GM12878 (cell line): ENCODE measurements around the gene TNFRSF14. TPM values are rescaled to one million over a fixed set of nuclear protein-coding genes. Genes with fewer than 3 reads are reported as not detected.

Experiments
- ATAC-seq: fragments of 200-7000 bp; cut with Tn5 transposase; 3 replicates; pipeline ENCODE4 v1.9.1; 2020; ENCODE audit warnings: mild to moderate bottlenecking, moderate library complexity
- BruUV-seq: library from RNA; stranded (reverse); fragments of 400-500 nt; replicated peaks from 2 replicates; lab custom pipeline; 2021; lab: Mats Ljungman, UMichigan
- CTCF ChIA-PET: fragments of 300-600 bp; sonication (Branson Sonifier 250); formaldehyde crosslinking; extraction: SDS; loops from one replicate; lab custom pipeline; 2021; ENCODE audit warnings: inconsistent platforms; lab: Yijun Ruan, JAX
- POLR2A ChIA-PET: fragments of 350-600 bp; formaldehyde crosslinking; extraction: SDS; loops from one replicate; lab custom pipeline; 2021; ENCODE audit warnings: inconsistent platforms; lab: Charles Lee
- RAD21 ChIA-PET: fragments of 300-600 bp; sonication (Branson Sonifier 250); formaldehyde crosslinking; loops from one replicate; lab custom pipeline; 2023; ENCODE audit warnings: antibody characterized with exemption; ENCODE audit not compliant: unreplicated experiment; lab: Charles Lee
- SMC1A ChIA-PET: fragments of 300-600 bp; sonication (Branson Sonifier 250); formaldehyde crosslinking; loops from one replicate; lab custom pipeline; 2023; ENCODE audit not compliant: unreplicated experiment, uncharacterized antibody; lab: Charles Lee
- DNase-seq: peaks from one replicate; pipeline ENCODE4 v3.0.0-alpha.2; 2011; ENCODE audit warnings: low read depth, low spot score
- FAIRE-seq: peaks from 3 replicates; lab custom pipeline; 2011; peaks lifted over from hg19 to GRCh38; lab: Jason Lieb, UNC
- H2AFZ ChIP-seq: 2 replicates; pipeline ENCODE4 v1.6.0; 2011; ENCODE audit warnings: low read depth, low read length, control low read depth; ENCODE audit not compliant: control insufficient read depth
- H3K27ac ChIP-seq: 2 replicates; pipeline ENCODE4 v1.5.1; 2011; ENCODE audit warnings: control low read depth; ENCODE audit not compliant: control insufficient read depth, insufficient read depth
- H3K27me3 ChIP-seq, 2 experiments: replicated peaks in 1 of 2; 2 replicates each; pipeline versions ENCODE4 v1.6.0 to v1.6.1; 2011; ENCODE audit warnings: low read length in 1 of 2; ENCODE audit not compliant: control insufficient read depth in 2 of 2, insufficient read depth in 2 of 2
- H3K36me3 ChIP-seq, 2 experiments: 2 replicates each; pipeline ENCODE4 v1.5.1; 2011; ENCODE audit warnings: low read length in 1 of 2; ENCODE audit not compliant: control insufficient read depth in 2 of 2, insufficient read depth in 2 of 2
- H3K4me1 ChIP-seq: 2 replicates; pipeline ENCODE4 v1.6.1; 2011; ENCODE audit warnings: mild to moderate bottlenecking, low read length, moderate library complexity, mixed read lengths; ENCODE audit not compliant: control insufficient read depth, insufficient read depth
- H3K4me2 ChIP-seq: 2 replicates; pipeline ENCODE4 v1.6.0; 2011; ENCODE audit warnings: control low read depth; ENCODE audit not compliant: control insufficient read depth, insufficient read depth
- H3K4me3 ChIP-seq: fragments of 200-600 bp; sonication (generic); 2 replicates; pipeline ENCODE4 v1.5.1; 2016
- H3K79me2 ChIP-seq: 2 replicates; pipeline ENCODE4 v1.6.0; 2011; ENCODE audit warnings: low read length; ENCODE audit not compliant: control insufficient read depth, insufficient read depth
- H3K9ac ChIP-seq: 2 replicates; pipeline ENCODE4 v1.8.0; 2011; ENCODE audit warnings: low read length, control low read depth, mixed read lengths; ENCODE audit not compliant: control insufficient read depth, insufficient read depth
- H3K9me3 ChIP-seq: replicated peaks from 3 replicates; pipeline ENCODE4 v1.5.1; 2011; ENCODE audit warnings: mild to moderate bottlenecking, low read length; ENCODE audit not compliant: control insufficient read depth, insufficient read depth
- H4K20me1 ChIP-seq: 2 replicates; pipeline ENCODE4 v1.6.0; 2011; ENCODE audit not compliant: control insufficient read depth, insufficient read depth
- CHD1 ChIP-seq: IDR thresholded peaks from 2 replicates; pipeline ENCODE4 v1.6.1; 2012; ENCODE audit warnings: low read depth, low read length, improper control_type of control experiment
- DPF2 ChIP-seq: fragments of 450-650 bp; IDR thresholded peaks from 2 replicates; pipeline ENCODE4 v1.6.1; 2017; ENCODE audit warnings: mild to moderate bottlenecking
- EGR1 ChIP-seq, 2 experiments: IDR thresholded peaks; 1 replicate in 1 of 2; 2 replicates in 1 of 2; pipeline ENCODE4 v1.6.1; 2011 to 2012; ENCODE audit warnings: low read depth in 2 of 2, low read length in 2 of 2, borderline replicate concordance in 1 of 2, mild to moderate bottlenecking in 1 of 2, moderate library complexity in 1 of 2
- ETV6 ChIP-seq, 2 experiments: fragments of 450-650 bp in 1 of 2; IDR thresholded peaks in 1 of 2; conservative IDR thresholded peaks in 1 of 2; 2 replicates each; pipeline ENCODE4 v1.6.1; 2014; ENCODE audit warnings: antibody characterized with exemption in 1 of 2, borderline replicate concordance in 1 of 2, low read depth in 1 of 2, mild to moderate bottlenecking in 1 of 2, moderate library complexity in 1 of 2
- EZH2 ChIP-seq: IDR thresholded peaks from 2 replicates; pipeline ENCODE4 v1.6.1; 2012; ENCODE audit warnings: low read depth, mild to moderate bottlenecking, control low read depth, inconsistent platforms, low read length, borderline replicate concordance; ENCODE audit not compliant: control insufficient read depth
- FOXK2 ChIP-seq: fragments of 450-650 bp; IDR thresholded peaks from 2 replicates; pipeline ENCODE4 v1.6.1; 2017; ENCODE audit warnings: mild to moderate bottlenecking, moderate library complexity
- TARDBP ChIP-seq: IDR thresholded peaks from 2 replicates; pipeline ENCODE4 v1.6.1; 2016; ENCODE audit warnings: borderline replicate concordance
- WGBS: methylation state at CpG from one replicate; pipeline ENCODE4 v1.1.6; 2016; ENCODE audit warnings: low lambda C conversion rate; ENCODE audit not compliant: insufficient replicate concordance, insufficient coverage; ENCODE audit errors: missing lambda C conversion rate; 5-methylcytosine and 5-hydroxymethylcytosine counted together
- in situ Hi-C: fragments of 300-500 bp; cut with MboI; formaldehyde crosslinking; loops from 9 replicates; pipeline ENCODE4 v1.14.3; 2018; ENCODE audit warnings: mixed read lengths
- intact Hi-C: fragments of 100-400 bp; cut with micrococcal nuclease; formaldehyde crosslinking; loops from one replicate; pipeline ENCODE4 v1.14.2; 2022; ENCODE audit not compliant: unreplicated experiment
- polyA plus RNA-seq, 11 experiments: library from polyadenylated mRNA; depleted of rRNA in 4 of 11; unstranded in 6 of 11; stranded (reverse) in 5 of 11; fragments of >200 nt; fragmentation: Nextera tagmentation in 4 of 11; fragmentation: Illumina TruSeq in 1 of 11; extraction: Ambion mirVana in 4 of 11; extraction: Trizol in 1 of 11; gene quantifications; 1 replicate in 1 of 11; 2 replicates in 10 of 11; pipeline versions ENCODE4 v1.2.1 to v1.2.3, GENCODE V29; 2011 to 2016; ENCODE audit warnings: inconsistent platforms in 2 of 11, missing spikeins in 2 of 11, low read depth in 1 of 11
- total RNA-seq, 4 experiments: library from RNA; depleted of rRNA in 3 of 4; stranded (reverse); fragments of >200 nt in 3 of 4; fragmentation: Illumina TruSeq in 1 of 4; extraction: Trizol in 1 of 4; gene quantifications; 2 replicates each; pipeline versions ENCODE4 v1.2.1 to v1.2.3, GENCODE V29; 2013 to 2021
- TF ChIP-seq, protein P1 (sequence below): fragments of 450-650 bp; IDR thresholded peaks from 2 replicates; pipeline ENCODE4 v1.6.1; 2017; ENCODE audit warnings: mild to moderate bottlenecking, low read depth, inconsistent platforms; ENCODE audit not compliant: poor library complexity, severe bottlenecking
- TF ChIP-seq, protein P2 (sequence below): fragments of 450-650 bp; IDR thresholded peaks from 2 replicates; pipeline ENCODE4 v1.6.1; 2017; ENCODE audit warnings: low read depth, mild to moderate bottlenecking, moderate library complexity
- TF ChIP-seq, protein P3 (sequence below): IDR thresholded peaks from 2 replicates; pipeline ENCODE4 v1.6.1; 2012; ENCODE audit warnings: mild to moderate bottlenecking, low read depth, low read length
- TF ChIP-seq, protein P4 (sequence below): fragments of 450-650 bp; formaldehyde crosslinking; IDR thresholded peaks from 2 replicates; pipeline ENCODE4 v1.4.0; 2022; ENCODE audit warnings: mild to moderate bottlenecking, moderate library complexity
- TF ChIP-seq, protein P5 (sequence below): IDR thresholded peaks from 2 replicates; pipeline ENCODE4 v1.6.1; 2011; ENCODE audit warnings: low read depth, mild to moderate bottlenecking, low read length, moderate library complexity, borderline replicate concordance; ENCODE audit errors: extremely low read depth

The TNFRSF14 gene
- total and polyA plus RNA-seq, 10 of the 15 experiments (the other 5 are each of a cell fraction or from before 2014, with no cell fraction given), result 0.43 to 114 (median 41.5) TPM

DNA sequence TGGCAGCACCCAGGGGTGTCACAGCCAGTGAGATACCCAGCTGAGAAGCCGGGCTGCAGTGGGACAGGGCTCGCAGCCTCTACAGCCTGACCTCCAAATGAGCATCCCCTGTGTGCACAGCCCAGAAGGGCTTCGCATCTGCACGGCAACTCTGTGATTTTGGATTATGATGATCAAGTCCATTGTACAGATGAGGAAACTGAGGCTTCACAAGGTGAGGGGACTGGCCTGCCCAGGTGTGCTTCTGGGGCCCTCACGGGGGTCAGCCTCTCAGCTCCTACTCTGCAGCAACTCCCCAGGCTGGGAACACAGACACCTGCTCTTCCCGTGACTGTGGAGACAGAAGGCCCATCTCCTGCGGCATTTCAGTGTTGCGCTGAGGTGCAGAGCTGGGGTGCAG, 17.3 kb upstream of the TNFRSF14 start:
- SMC1A ChIA-PET, result no interaction called here
- Histone ChIP-seq H3K9ac (no peak overlapping the region), H4K20me1 (no peaks in the 10 kb centered on the region), H3K36me3 (no peaks in the 10 kb centered on the region), H3K27ac (no peak overlapping the region), H3K27me3 (no peaks in the 10 kb centered on the region; a peak in 2 of 4 replicates), H3K9me3 (no peaks in the 10 kb centered on the region), H3K4me2 (no peak overlapping the region), H2AFZ (no peak overlapping the region), H3K79me2 (no peaks in the 10 kb centered on the region), H3K4me3 (no peak overlapping the region), H3K4me1 (peaks cover 7% of the 10 kb centered on the region; the same call in 1 of the 2 replicates)
- RAD21 ChIA-PET, result no interaction called here
- BruUV-seq, result no TSS peak
- no peak for FAIRE-seq
- CTCF ChIA-PET, result interaction anchor here (1.0 to 1.1 kb wide), 2 partner anchors 10 to 13 kb away, joined by 3 to 4 read pairs; partner anchors contain the start of gene PANK4
- no peak for DNase-seq
- WGBS, result 73% methylated on average over 8 of the region's 8 CpGs
- no peak for ATAC-seq
- intact Hi-C loops (no loop called here), in situ Hi-C loops (no loop called here)
- POLR2A ChIA-PET, result no interaction called here
- no peak for TF ChIP-seq EGR1 (IDR thresholded peaks at IDR 0.05; ENCODE audit: borderline replicate concordance in 1 of 2, low read depth in 2 of 2, low read length in 2 of 2)
- no peak for TF ChIP-seq FOXK2
- TF ChIP-seq, protein P1, sequence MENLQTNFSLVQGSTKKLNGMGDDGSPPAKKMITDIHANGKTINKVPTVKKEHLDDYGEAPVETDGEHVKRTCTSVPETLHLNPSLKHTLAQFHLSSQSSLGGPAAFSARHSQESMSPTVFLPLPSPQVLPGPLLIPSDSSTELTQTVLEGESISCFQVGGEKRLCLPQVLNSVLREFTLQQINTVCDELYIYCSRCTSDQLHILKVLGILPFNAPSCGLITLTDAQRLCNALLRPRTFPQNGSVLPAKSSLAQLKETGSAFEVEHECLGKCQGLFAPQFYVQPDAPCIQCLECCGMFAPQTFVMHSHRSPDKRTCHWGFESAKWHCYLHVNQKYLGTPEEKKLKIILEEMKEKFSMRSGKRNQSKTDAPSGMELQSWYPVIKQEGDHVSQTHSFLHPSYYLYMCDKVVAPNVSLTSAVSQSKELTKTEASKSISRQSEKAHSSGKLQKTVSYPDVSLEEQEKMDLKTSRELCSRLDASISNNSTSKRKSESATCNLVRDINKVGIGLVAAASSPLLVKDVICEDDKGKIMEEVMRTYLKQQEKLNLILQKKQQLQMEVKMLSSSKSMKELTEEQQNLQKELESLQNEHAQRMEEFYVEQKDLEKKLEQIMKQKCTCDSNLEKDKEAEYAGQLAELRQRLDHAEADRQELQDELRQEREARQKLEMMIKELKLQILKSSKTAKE, result no peak
- TF ChIP-seq, protein P2, sequence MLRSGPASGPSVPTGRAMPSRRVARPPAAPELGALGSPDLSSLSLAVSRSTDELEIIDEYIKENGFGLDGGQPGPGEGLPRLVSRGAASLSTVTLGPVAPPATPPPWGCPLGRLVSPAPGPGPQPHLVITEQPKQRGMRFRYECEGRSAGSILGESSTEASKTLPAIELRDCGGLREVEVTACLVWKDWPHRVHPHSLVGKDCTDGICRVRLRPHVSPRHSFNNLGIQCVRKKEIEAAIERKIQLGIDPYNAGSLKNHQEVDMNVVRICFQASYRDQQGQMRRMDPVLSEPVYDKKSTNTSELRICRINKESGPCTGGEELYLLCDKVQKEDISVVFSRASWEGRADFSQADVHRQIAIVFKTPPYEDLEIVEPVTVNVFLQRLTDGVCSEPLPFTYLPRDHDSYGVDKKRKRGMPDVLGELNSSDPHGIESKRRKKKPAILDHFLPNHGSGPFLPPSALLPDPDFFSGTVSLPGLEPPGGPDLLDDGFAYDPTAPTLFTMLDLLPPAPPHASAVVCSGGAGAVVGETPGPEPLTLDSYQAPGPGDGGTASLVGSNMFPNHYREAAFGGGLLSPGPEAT, result no peak
- no peak for TF ChIP-seq CHD1
- TF ChIP-seq, protein P3, sequence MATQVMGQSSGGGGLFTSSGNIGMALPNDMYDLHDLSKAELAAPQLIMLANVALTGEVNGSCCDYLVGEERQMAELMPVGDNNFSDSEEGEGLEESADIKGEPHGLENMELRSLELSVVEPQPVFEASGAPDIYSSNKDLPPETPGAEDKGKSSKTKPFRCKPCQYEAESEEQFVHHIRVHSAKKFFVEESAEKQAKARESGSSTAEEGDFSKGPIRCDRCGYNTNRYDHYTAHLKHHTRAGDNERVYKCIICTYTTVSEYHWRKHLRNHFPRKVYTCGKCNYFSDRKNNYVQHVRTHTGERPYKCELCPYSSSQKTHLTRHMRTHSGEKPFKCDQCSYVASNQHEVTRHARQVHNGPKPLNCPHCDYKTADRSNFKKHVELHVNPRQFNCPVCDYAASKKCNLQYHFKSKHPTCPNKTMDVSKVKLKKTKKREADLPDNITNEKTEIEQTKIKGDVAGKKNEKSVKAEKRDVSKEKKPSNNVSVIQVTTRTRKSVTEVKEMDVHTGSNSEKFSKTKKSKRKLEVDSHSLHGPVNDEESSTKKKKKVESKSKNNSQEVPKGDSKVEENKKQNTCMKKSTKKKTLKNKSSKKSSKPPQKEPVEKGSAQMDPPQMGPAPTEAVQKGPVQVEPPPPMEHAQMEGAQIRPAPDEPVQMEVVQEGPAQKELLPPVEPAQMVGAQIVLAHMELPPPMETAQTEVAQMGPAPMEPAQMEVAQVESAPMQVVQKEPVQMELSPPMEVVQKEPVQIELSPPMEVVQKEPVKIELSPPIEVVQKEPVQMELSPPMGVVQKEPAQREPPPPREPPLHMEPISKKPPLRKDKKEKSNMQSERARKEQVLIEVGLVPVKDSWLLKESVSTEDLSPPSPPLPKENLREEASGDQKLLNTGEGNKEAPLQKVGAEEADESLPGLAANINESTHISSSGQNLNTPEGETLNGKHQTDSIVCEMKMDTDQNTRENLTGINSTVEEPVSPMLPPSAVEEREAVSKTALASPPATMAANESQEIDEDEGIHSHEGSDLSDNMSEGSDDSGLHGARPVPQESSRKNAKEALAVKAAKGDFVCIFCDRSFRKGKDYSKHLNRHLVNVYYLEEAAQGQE, result no peak
- TF ChIP-seq DPF2, result no peak
- no peak for TF ChIP-seq EZH2
- TF ChIP-seq, protein P4, sequence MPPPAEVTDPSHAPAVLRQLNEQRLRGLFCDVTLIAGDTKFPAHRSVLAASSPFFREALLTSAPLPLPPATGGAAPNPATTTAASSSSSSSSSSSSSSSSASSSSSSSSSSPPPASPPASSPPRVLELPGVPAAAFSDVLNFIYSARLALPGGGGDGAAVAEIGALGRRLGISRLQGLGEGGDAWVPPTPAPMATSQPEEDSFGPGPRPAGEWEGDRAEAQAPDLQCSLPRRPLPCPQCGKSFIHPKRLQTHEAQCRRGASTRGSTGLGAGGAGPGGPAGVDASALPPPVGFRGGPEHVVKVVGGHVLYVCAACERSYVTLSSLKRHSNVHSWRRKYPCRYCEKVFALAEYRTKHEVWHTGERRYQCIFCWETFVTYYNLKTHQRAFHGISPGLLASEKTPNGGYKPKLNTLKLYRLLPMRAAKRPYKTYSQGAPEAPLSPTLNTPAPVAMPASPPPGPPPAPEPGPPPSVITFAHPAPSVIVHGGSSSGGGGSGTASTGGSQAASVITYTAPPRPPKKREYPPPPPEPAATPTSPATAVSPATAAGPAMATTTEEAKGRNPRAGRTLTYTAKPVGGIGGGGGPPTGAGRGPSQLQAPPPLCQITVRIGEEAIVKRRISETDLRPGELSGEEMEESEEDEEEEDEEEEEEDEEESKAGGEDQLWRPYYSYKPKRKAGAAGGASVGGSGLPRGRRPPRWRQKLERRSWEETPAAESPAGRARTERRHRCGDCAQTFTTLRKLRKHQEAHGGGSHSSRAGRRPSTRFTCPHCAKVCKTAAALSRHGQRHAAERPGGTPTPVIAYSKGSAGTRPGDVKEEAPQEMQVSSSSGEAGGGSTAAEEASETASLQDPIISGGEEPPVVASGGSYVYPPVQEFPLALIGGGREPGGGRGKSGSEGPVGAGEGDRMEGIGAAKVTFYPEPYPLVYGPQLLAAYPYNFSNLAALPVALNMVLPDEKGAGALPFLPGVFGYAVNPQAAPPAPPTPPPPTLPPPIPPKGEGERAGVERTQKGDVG (CRISPR knock-in tag), result no peak
- TF ChIP-seq TARDBP, result no peak
- TF ChIP-seq ETV6 (conservative IDR thresholded peaks at IDR 0.05 in 1 of 2, IDR thresholded peaks at IDR 0.05 in 1 of 2; ENCODE audit: borderline replicate concordance in 1 of 2, low read depth in 1 of 2), result no peak
- TF ChIP-seq, protein P5, sequence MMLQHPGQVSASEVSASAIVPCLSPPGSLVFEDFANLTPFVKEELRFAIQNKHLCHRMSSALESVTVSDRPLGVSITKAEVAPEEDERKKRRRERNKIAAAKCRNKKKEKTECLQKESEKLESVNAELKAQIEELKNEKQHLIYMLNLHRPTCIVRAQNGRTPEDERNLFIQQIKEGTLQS, result no peak
